HG03439 (cell line): ENCODE results near the gene COL20A1.

Source experiments
- ATAC-seq: cut with Tn5 transposase; IDR thresholded peaks from one replicate; pipeline ENCODE4 v1.9.1; 2021; ENCODE audit warnings: mild to moderate bottlenecking, moderate library complexity; ENCODE audit not compliant: unreplicated experiment

Gene COL20A1

DNA sequence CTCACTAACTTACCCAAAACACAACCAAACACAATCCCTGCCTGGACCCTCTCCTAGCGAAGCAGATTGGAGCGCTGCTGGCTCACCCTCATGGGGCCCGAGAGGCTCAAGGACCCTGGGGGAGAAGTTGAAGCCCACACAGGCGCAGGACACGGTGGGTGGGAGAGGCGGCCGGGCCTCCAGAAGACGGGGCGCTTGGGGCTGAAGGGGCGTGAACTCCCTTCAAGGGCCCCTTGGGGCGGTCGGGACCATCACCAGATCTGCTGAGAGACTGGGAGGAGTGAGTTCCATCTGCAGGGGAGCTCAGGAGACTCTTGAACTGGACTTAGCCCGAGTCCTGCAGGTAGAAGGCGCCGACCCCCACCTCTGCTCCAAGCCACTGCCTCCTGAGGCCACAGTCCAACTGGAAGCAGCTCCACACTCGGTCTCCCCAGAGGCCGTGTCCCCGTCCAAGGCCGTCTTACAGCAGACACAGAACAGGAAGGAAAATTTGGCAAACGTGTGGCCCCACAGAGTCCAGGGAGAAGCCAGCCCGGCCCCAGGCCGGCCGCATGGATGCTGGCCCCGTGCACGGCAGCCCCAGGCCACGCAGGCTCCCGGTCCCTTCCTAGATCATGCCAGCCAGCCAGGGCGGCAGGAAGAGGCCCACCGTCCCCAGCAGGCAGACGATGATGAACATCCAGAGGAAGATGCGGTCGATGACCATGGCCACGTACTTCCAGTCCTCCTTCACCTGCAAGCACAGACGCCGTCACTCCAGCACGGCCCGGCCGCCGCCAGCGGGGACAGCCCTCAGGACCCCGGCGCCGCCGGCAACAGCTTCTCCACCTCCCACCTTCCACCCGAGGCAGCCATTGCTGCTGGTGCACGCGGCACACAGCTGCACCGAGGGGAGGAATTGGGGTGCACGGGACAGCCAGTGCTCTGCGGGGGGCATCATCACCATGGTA is 53.4 kb downstream of the COL20A1 start:
- no peak for ATAC-seq

DNA sequence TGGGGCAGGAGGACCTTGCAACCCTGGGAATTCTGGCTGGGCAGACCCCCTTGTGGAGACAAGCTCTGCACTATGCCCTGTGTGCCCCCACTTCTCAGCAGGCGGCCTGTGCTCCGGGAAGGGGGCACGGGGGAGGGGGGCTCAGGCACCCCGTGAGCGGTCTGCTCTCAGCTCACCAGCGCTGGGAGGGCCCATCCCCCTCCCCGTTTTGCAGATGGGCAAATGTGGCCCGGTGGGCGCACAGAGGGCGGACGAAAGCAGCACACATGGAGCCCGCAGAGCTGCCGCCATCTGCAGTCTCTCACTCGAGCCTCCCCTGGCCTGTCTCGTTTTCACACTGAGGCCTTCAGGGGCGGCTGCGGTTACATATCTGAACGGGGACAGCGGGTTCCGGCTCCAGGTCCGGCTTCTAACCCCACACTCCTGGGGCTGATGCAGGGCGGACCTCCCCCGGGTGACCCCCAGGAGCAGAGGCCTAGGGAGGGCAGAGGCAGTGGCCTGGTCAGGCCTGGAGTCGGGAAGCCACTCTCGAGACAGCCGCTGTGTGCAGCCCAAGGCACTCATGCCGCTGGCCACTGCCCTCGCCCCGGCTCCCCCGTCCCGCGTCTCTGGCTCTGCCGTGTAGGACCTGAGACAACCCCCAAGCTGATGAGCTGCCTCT is 54.2 kb downstream of the COL20A1 start:
- no peak for ATAC-seq

DNA sequence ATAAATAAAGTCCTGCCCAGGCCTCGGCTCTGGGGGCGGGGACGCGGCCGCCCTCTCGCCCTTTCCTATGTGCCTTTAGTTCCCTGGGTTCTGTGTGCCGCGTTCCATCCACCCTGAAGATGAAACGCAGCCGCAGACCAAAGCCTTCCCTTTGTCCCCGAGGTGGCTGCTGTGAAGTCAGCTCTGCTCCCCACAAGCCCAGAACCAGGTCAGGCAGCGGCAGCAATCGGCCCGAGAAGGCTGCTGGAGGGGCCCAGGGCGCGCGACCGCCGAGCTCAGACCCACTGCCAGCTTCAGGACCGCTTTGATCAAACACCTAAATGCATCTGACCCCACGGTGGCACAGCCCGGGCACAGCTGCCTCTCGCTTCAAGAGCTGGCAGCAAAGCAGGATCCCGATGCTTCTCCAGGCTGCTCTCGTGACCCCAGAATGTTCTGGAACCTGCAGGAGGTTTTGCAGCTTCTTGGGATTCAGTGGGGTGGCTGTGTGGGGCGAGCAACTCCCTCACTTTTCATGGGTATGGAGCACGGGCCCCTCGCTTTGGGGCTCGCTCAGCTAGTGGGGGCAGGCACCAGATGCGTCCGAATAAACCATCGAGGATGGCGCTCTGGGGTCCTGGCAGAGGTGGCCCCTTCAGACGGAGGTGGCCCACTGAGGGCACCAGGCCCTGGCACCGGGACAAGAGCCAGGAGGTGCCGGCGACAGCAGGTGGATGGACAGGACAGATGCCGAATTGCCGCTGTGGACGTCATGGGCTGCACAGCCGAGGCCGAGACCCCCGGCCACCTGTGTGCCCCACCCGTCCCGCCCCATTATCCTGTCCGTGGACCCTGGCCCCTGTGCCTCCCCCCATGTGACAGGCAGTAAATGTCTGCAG is 55.2 kb downstream of the COL20A1 start:
- ATAC-seq: no peak

DNA sequence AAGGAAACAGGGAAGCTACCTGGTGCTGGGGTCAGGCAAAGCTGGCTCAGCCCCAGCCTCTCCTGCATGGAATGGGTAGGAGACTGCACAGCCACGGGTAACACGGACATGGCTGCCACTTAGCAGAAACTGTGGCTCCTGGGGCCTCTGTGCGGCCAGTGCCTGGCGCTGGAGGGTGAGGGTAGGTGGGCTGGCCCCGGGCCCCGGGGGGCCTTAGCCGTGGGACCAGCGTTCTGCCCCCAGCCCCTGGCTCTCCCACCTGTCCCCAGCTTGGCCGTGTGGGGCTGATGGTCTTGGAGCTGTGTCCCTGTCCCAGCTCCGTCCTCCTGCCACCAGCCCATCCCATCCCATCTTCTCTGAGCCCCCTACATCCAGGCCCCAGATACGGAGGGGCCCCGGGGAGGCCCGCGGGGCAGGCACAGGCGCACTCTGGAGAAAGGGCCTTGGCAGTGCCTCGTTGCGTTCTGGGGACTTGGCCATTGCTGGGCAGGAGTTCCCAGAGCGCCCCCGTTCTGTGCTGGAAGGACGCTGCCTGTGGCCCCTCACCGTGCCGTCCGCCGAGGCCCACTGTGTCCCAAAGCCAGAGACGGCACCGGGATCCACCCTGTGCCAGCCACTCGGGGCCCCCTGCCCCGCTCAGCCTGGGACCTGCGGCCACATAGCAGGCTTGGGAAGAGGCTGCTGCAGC is 56.0 kb downstream of the COL20A1 start:
- ATAC-seq: no peak

DNA sequence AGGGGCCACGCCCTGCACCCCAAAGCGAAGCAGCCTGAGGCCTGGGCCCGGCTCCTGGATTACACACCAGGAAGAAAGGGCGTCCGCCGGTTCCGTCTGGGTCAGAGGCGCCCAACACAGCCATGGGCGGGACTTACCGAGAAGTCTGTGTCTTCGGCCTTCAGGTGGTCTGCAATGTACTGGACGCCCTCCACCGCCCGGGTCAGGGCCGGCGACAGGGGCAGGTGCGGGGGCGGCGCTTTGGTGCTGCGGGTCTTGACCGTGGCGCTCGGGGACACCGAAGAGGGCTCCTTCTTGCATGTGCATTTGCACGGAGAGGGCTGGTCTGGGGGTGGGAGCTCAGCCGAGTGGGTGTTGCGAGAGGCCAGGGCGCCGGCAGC is 56.5 kb downstream of the COL20A1 start:
- ATAC-seq: no peak

DNA sequence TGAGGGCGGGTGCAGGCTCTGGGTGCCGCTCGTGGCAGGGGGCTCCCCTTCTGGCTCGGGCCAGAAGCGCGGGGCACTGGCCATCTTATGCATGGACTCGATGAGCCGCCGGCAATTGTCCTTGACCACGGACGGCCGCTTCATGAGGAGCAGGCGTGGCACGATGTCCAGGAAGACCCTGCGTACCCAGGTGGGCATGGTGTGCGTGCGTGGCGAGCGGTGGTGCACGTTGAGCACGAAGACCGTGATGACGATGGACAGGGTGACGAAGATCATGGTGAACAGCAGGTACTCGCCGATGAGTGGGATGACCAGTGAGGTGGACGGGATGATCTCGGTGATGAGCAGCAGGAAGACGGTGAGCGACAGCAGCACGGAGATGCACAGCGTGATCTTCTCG is 57.2 kb downstream of the COL20A1 start:
- ATAC-seq: no peak

DNA sequence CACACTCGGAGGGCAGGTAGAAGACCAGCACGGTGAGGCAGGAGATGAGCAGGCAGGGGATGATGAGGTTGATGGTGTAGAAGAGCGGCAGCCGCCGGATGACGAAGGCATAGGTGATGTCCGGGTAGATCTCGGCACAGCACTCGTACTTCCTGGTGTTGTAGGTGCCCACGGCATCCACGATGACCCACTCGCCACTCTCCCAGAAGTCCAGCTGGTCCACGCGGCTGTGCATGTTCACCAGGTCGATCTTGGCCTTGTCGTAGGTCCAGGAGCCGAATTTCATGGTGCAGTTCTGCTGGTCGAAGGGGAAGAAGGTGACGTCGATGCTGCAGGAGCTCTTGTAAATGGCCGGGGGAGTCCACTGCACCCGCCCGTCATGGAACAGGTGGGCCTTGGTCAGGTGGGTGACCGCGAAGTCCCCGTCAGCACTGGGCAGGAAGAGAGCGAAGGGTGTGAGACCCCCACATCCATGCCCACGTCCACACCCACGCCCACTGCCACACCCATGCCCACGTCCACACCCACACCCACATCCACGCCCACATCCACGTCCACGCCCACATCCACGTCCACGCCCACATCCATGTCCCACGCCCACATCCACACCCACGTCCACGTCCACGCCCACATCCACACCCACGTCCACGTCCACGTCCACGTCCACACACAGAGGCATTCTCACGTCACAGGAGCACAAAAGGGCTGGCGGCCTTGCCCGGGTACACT is 57.8 kb downstream of the COL20A1 start:
- ATAC-seq: no peak

DNA sequence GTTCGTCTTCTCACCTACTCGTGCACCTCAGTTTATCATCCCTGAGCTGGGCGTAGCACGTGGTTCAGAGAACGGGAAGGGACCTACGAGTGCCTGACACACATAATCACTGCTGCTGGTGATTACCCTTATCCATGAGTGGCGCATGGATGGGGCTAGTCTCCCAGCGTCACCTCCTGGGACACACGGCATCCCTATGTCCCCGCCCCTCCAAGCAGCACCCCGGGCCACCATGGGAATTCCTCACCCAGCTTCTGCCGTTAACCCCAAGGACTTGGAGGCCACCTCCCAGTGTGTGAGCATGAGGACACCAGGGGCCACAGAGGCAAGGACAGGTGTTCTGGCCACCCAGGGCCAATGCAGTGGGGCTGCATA is 58.3 kb downstream of the COL20A1 start:
- no peak for ATAC-seq

DNA sequence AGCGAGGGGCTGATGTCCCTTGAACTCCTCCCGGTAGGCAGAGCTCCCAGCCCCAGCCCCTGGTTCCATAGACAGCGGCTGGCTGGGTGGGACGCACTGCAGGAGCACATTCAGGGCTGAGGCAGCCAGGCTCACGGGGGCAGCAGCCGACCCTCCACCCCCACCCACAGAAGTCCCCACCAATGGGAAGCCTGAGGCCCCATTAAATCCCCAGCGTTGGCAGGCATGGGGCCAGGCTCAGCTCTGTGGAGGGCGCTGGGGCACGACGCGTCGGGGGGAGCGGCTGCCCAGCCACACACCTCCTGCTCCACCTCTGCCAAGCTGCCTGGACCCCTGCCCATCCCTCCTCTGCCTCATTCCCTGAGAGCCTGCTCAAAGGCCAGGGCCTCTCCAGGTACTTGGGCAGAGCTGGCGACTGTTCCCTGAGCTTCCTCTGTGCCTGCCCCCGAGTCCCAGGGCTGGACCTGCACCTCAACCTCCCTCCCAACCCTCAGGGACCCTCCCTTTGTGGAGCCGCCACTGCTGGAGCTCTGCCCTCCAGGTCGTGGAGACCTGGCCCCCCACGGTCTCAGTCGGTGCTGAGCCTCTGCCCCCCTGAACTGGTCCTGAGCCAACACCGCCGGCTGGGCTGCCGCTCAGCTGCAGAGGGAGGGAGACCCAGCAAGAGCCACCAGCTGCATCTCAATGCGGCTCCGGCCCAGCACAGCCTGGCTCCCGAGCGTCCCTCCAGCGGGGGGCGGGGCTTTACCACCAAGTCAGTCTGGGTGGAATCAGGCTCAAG is 59.0 kb downstream of the COL20A1 start:
- ATAC-seq: no peak

DNA sequence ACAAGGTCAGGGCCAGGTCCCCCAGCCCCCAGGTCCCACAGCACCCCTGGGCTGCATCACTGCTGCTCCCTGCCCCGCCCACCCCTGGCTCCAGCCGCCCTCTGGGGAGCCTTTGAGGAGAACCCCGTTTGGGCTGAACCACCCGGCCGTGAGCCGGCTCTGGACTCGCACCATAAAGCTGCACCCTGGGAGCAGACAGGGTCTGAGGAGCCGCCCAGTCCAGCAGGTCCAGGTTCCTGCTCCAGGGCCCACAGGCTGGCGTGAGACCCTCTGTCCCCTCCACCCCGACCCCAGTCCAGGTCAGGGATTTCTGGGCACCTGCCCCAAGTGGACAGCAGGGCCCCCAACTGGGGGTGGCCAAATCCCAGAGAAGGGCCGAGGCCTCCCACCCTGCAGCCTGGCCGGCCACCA is 59.8 kb downstream of the COL20A1 start:
- ATAC-seq: no peak

DNA sequence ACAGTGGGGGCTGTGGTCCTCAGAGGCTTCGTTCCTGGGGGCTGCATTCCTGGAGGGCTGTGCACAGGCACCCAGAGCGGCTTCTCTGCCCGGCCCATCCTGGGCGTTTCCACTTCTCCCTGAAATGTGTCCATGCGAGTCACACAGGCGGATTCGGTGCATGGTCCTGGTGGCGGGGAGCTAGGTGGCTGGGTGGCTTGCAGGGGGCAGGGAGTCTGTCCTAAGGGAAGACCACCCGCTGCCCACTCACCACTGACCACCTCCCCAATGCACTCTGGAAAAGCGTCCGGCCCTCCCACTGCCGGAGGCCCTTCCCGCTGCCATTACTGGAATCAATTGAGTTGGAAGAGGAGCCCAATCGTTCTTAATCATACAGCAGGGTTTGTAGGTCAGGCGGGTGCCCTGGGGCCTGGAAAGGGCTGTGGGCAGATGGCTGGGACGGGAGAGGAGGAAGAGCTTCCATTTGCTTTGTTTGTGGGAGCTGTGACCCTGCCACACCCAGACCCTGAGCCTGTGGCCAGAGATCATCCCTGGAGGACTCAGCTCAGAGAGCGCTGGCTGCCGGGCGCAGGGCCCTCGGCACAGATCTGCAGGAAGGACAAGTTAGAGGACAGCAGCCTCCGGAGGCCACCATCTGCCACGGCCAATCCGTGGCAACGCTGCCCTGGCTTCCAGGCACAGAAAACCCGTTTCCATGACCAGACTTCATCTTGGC is 61.8 kb downstream of the COL20A1 start:
- ATAC-seq: no peak

DNA sequence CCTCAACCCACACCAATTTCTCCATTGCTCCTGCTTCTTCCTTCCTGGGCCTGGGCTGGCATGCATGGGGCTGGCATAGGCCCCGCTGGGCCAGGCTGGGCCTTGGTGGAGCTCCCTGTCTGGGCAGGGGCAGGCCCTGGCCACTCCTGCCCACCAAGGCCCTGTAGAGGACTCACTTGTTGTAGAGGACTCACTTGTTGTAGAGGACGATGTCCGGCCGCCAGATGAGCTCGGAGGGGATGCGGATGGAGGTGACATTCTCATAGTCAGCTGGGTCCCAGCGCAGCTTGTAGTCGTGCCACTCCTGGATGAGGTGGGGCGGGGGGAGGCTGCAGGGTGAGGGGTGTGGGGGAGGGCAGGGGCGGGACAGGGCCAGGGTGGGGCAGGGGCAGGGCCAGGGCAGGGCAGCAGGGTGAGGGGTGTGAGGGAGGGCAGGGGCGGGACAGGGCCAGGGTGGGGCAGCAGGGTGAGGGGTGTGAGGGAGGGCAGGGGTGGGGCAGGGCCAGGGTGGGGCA is 62.9 kb downstream of the COL20A1 start:
- no peak for ATAC-seq

DNA sequence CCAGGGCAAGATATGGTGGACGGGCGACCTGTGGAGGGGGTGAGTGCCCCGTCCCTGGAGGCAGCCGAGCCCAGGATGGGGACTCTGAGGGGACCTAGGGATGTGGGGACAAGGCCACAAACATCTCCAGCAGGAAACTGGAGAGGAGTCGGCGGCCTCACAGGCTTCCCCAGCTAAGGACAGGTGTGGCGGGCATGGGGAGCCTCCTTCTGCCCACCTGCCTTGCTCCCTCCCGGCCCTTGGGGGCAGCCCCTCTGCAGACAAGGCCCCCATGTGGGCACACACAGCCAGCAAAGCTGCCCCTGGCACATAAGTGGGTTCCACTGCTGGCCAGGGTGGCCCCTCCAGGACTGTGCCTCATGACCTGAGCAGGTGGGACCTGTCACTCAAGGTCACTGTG is 63.5 kb downstream of the COL20A1 start:
- ATAC-seq: no peak

DNA sequence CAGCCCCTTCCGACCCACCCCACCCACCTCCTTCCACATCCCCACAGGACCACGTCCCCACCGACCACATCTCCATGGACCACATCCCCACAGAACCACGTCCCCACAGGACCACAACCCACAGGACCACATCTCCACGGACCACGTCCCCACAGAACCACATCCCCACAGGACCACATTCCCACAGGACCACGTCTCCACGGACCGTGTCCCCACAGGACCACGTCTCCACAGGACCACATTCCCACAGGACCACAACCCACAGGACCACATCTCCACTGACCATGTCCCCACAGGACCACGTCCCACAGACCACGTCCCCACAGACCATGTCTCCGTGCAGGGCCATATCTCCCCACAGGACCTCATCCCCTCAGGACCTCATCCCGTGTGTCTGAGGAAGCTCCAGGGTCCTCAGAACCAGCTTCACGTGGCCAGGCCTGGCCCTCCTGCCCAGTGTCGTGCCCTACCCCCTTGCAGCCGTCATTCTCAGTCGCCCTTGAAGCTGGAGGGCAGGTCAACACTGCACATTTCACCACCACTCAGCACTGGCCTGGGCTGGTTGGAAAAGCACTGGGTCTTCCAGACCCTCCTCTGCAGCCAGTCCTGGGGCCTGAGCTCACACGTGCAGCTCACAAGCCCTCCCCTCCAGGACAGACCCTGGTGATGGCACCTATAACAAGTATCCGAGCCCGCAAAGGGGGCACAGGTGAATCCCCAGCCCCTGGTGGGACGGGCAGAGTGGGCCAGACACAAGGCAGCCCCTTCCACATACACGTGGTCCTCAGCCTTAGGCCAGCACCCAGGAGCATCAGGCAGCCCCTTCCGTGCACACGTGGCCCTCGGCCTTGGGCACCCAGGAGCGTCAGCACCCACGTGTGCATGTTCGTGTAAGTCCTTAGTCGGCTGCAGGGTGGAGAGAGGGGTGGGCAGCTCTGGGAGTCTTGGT is 64.2 kb downstream of the COL20A1 start:
- ATAC-seq: no peak

DNA sequence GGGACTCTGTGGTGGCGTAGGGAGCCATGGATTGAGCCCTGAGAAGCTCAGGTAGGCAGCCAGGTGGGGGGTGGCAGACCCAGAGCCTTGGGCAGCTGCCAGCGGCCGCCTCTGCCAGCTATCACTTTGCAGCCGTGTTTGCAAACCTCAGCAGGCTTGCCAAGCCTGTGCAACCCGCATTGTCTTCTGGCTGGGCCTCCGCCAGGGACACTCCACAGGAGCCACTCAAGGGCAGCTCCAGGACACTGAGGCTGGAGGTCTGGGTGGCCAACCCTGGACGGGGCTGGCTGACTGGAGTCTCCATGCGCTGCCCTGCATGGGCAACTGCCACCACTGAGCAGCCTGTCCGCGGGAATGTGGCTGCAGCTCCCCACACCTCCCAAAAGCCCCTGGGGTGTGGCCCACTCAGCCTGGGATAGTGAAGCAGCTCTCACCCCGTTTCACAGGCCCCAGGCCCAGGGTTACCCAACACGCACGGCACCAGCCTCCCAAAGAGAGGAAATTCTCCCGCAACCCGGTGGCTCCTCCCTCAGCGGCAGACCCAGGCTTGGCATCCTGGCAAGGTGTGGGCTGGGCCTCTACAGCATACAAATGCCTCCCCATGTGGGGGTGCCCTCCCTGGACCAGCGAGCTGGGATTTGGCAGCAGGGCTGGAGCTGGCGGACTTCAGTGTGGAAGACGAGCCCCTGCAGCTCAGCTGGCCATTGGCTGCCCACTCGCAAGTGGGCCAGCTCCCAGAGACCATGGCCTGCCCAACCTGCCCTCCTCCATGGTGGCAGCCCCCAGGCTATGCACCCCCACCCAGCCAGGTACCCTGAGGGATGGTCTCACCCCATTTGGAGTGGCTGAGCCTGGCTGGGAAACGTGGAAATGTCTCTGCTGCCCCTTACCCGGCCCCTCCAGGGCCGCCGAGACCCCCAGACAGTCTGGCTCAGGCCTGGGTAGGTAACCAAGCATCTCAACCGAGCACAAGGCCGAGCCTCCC is 65.2 kb downstream of the COL20A1 start:
- no peak for ATAC-seq
